ENCODE measurements around the gene HOXB8. TPM values are rescaled to one million over a fixed set of nuclear protein-coding genes. Genes with fewer than 3 reads are reported as not detected.

The HOXB8 gene
- polyA plus RNA-seq, 1 donor, result 44.8 TPM

- DNase-seq, result no peak
These were observed 45.3 kb downstream of the HOXB8 start for GRCh38 chr17:48569674-48570324.

GRCh38 chr17:48569240-48569582 lies 45.9 kb downstream of the HOXB8 start:
- no peak for DNase-seq

GRCh38 chr17:48568499-48569239 lies 46.4 kb downstream of the HOXB8 start:
- DNase-seq, result no peak

- no peak for DNase-seq
These were observed 47.3 kb downstream of the HOXB8 start for GRCh38 chr17:48567646-48568354.

- no peak for DNase-seq
These were observed 47.9 kb downstream of the HOXB8 start for GRCh38 chr17:48567209-48567608.

GRCh38 chr17:48566717-48567116 lies 48.4 kb downstream of the HOXB8 start:
- DNase-seq, result no peak

- no peak for DNase-seq
These were observed 49.0 kb downstream of the HOXB8 start for GRCh38 chr17:48565925-48566710.

- DNase-seq, result no peak
These were observed 50.0 kb downstream of the HOXB8 start for GRCh38 chr17:48565022-48565554.

GRCh38 chr17:48564188-48565021 lies 50.7 kb downstream of the HOXB8 start:
- no peak for DNase-seq

GRCh38 chr17:48563867-48564187 lies 51.3 kb downstream of the HOXB8 start:
- DNase-seq, result no peak

GRCh38 chr17:48563385-48563838 lies 51.7 kb downstream of the HOXB8 start:
- DNase-seq, result peak; percentile 85

GRCh38 chr17:48562934-48563333 lies 52.2 kb downstream of the HOXB8 start:
- DNase-seq, result no peak

Other genes starting within 250 kb of the HOXB8 start
- gene SKAP1, start 185.1 kb downstream of the HOXB8 start, polyA plus RNA-seq (ENCODE audit: insufficient read length), result 12.7 TPM
- 0.38 TPM for gene HOXB1, start 84.3 kb downstream of the HOXB8 start, polyA plus RNA-seq (ENCODE audit: insufficient read length)
- gene HOXB2, start 70.2 kb downstream of the HOXB8 start, polyA plus RNA-seq (ENCODE audit: insufficient read length), result 45.4 TPM
- gene HOXB4, start 36.9 kb downstream of the HOXB8 start, polyA plus RNA-seq (ENCODE audit: insufficient read length), result 16.8 TPM
- 224 TPM for gene HOXB3, start 25.1 kb downstream of the HOXB8 start, polyA plus RNA-seq (ENCODE audit: insufficient read length)
- gene HOXB5, start 21.5 kb downstream of the HOXB8 start, polyA plus RNA-seq (ENCODE audit: insufficient read length), result 38.2 TPM
- gene HOXB6, start 10.3 kb downstream of the HOXB8 start, polyA plus RNA-seq (ENCODE audit: insufficient read length), result 98.2 TPM
- 39.8 TPM for gene HOXB7, start 4.3 kb downstream of the HOXB8 start, polyA plus RNA-seq (ENCODE audit: insufficient read length)
- 65.6 TPM for gene HOXB9, start 11.1 kb upstream of the HOXB8 start, polyA plus RNA-seq (ENCODE audit: insufficient read length)
- gene PRAC1, start 107.2 kb upstream of the HOXB8 start, polyA plus RNA-seq (ENCODE audit: insufficient read length), result not detected
- not detected for gene PRAC2, start 107.9 kb upstream of the HOXB8 start, polyA plus RNA-seq (ENCODE audit: insufficient read length)
- gene HOXB13, start 113.5 kb upstream of the HOXB8 start, polyA plus RNA-seq (ENCODE audit: insufficient read length), result not detected
- gene TTLL6, start 201.9 kb upstream of the HOXB8 start, polyA plus RNA-seq (ENCODE audit: insufficient read length), result 0.35 TPM
- 94.4 TPM for gene CALCOCO2, start 215.7 kb upstream of the HOXB8 start, polyA plus RNA-seq (ENCODE audit: insufficient read length)